H9 (cell line): ENCODE measurements around the gene EIF3M. TPM values are rescaled to one million over a fixed set of nuclear protein-coding genes. Genes with fewer than 3 reads are reported as not detected.

Experiments used
- DNase-seq: peaks from one replicate; pipeline ENCODE4 v3.0.0-alpha.2; 2017
- H2AFZ ChIP-seq: one replicate; pipeline ENCODE4 v1.6.1; 2013; ENCODE audit warnings: mild to moderate bottlenecking, low read length, control low read depth, moderate library complexity
- H2AK5ac ChIP-seq: 2 replicates; pipeline ENCODE4 v1.6.1; 2013; ENCODE audit warnings: low read length, control low read depth, mixed read lengths; ENCODE audit not compliant: insufficient read length
- H2BK120ac ChIP-seq: one replicate; pipeline ENCODE4 v1.6.1; 2013; ENCODE audit warnings: low read depth, mild to moderate bottlenecking, low read length, control low read depth, inconsistent platforms; ENCODE audit not compliant: poor library complexity, severe bottlenecking
- H2BK12ac ChIP-seq: 2 replicates; pipeline ENCODE4 v1.6.1; 2013; ENCODE audit warnings: low read length, control low read depth, mixed read lengths, low read depth; ENCODE audit not compliant: insufficient read length
- H2BK15ac ChIP-seq: 2 replicates; pipeline ENCODE4 v1.6.1; 2013; ENCODE audit warnings: low read depth, low read length, control low read depth
- H2BK20ac ChIP-seq: one replicate; pipeline ENCODE4 v1.6.1; 2013; ENCODE audit warnings: low read depth, mild to moderate bottlenecking, low read length, control low read depth, inconsistent platforms; ENCODE audit not compliant: poor library complexity, severe bottlenecking
- H2BK5ac ChIP-seq: 2 replicates; pipeline ENCODE4 v1.6.1; 2013; ENCODE audit warnings: low read length, control low read depth, mixed read lengths; ENCODE audit not compliant: insufficient read length
- H3K14ac ChIP-seq: 2 replicates; pipeline ENCODE4 v1.6.1; 2013; ENCODE audit warnings: low read length, control low read depth; ENCODE audit not compliant: insufficient read depth
- H3K18ac ChIP-seq: 2 replicates; pipeline ENCODE4 v1.6.1; 2013; ENCODE audit warnings: low read depth, mild to moderate bottlenecking, mixed read lengths, low read length, control low read depth; ENCODE audit not compliant: insufficient read length
- H3K23ac ChIP-seq: 2 replicates; pipeline ENCODE4 v1.6.1; 2013; ENCODE audit warnings: low read length, control low read depth, mixed read lengths, low read depth; ENCODE audit not compliant: insufficient read length
- H3K23me2 ChIP-seq: 2 replicates; pipeline ENCODE4 v1.6.1; 2013; ENCODE audit warnings: low read depth, mild to moderate bottlenecking, mixed read lengths, low read length, control low read depth; ENCODE audit not compliant: insufficient read length, poor library complexity, severe bottlenecking
- H3K27ac ChIP-seq: 2 replicates; pipeline ENCODE4 v1.5.1; 2013; ENCODE audit warnings: low read length, control low read depth, mixed read lengths, low read depth; ENCODE audit not compliant: insufficient read length
- H3K27me3 ChIP-seq: 2 replicates; pipeline ENCODE4 v1.6.1; 2013; ENCODE audit warnings: low read length, control low read depth, inconsistent platforms; ENCODE audit not compliant: insufficient read depth
- H3K4ac ChIP-seq: 2 replicates; pipeline ENCODE4 v1.6.1; 2013; ENCODE audit warnings: low read depth, mild to moderate bottlenecking, control low read depth, inconsistent platforms, low read length, moderate library complexity
- H3K4me1 ChIP-seq: 2 replicates; pipeline ENCODE4 v1.6.1; 2013; ENCODE audit warnings: low read length, control low read depth, inconsistent platforms; ENCODE audit not compliant: insufficient read depth
- H3K4me2 ChIP-seq: 2 replicates; pipeline ENCODE4 v1.6.1; 2013; ENCODE audit warnings: low read length, control low read depth, mixed read lengths; ENCODE audit not compliant: insufficient read length, insufficient read depth
- H3K56ac ChIP-seq: 2 replicates; pipeline ENCODE4 v1.6.1; 2013; ENCODE audit warnings: low read depth, mild to moderate bottlenecking, mixed read lengths, low read length, control low read depth; ENCODE audit not compliant: insufficient read length
- H3K79me1 ChIP-seq: 2 replicates; pipeline ENCODE4 v1.6.1; 2013; ENCODE audit warnings: low read depth, mild to moderate bottlenecking, moderate library complexity, low read length, control low read depth, inconsistent platforms; ENCODE audit not compliant: insufficient read depth, poor library complexity, severe bottlenecking
- H3K79me2 ChIP-seq: 2 replicates; pipeline ENCODE4 v1.6.1; 2013; ENCODE audit warnings: low read length, control low read depth, inconsistent platforms; ENCODE audit not compliant: insufficient read depth
- H3K9ac ChIP-seq: 2 replicates; pipeline ENCODE4 v1.6.1; 2013; ENCODE audit warnings: low read length, control low read depth, mixed read lengths; ENCODE audit not compliant: insufficient read length; ENCODE audit errors: extremely low read depth
- H3K9me3 ChIP-seq: one replicate; pipeline ENCODE4 v1.6.1; 2013; ENCODE audit warnings: low read depth, low read length, inconsistent platforms; ENCODE audit not compliant: control insufficient read depth
- H3T11ph ChIP-seq: one replicate; pipeline ENCODE4 v1.6.1; 2013; ENCODE audit warnings: mild to moderate bottlenecking, low read length, control low read depth, inconsistent platforms
- H4K20me1 ChIP-seq: one replicate; pipeline ENCODE4 v1.6.1; 2013; ENCODE audit not compliant: control insufficient read depth, insufficient read length, insufficient read depth
- H4K5ac ChIP-seq: 2 replicates; pipeline ENCODE4 v1.6.1; 2013; ENCODE audit warnings: low read depth, mild to moderate bottlenecking, mixed read lengths, low read length, control low read depth; ENCODE audit not compliant: insufficient read length
- H4K8ac ChIP-seq: replicated peaks from 2 replicates; pipeline ENCODE4 v1.6.1; 2013; ENCODE audit warnings: low read length, control low read depth, mixed read lengths, low read depth; ENCODE audit not compliant: insufficient read length
- H4K91ac ChIP-seq: 2 replicates; pipeline ENCODE4 v1.6.1; 2013; ENCODE audit warnings: low read depth, mild to moderate bottlenecking, moderate library complexity, mixed read lengths, low read length, control low read depth; ENCODE audit not compliant: insufficient read length
- H3K27ac Mint-ChIP-seq, 3 experiments: 2 replicates in 2 of 3; 3 replicates in 1 of 3; pipeline ENCODE4 v1.8.0; 2020 to 2021; ENCODE audit warnings: mixed read lengths in 3 of 3, mild to moderate bottlenecking in 1 of 3, moderate library complexity in 1 of 3
- H3K27me3 Mint-ChIP-seq: 2 replicates; pipeline ENCODE4 v1.8.0; 2021; ENCODE audit warnings: low read depth, mild to moderate bottlenecking, moderate library complexity, mixed read lengths
- H3K36me3 Mint-ChIP-seq, 3 experiments: 2 replicates in 2 of 3; 3 replicates in 1 of 3; pipeline ENCODE4 v1.8.0; 2020 to 2021; ENCODE audit warnings: low read depth in 3 of 3, mixed read lengths in 3 of 3; ENCODE audit not compliant: insufficient read depth in 1 of 3
- H3K4me1 Mint-ChIP-seq, 2 experiments: 2 replicates each; pipeline ENCODE4 v1.8.0; 2020; ENCODE audit warnings: mixed read lengths in 2 of 2
- H3K4me3 Mint-ChIP-seq, 2 experiments: 2 replicates in 1 of 2; 3 replicates in 1 of 2; pipeline ENCODE4 v1.8.0; 2020 to 2021; ENCODE audit warnings: mild to moderate bottlenecking in 2 of 2, mixed read lengths in 2 of 2, moderate library complexity in 1 of 2
- H3K9me3 Mint-ChIP-seq, 2 experiments: 2 replicates in 1 of 2; 3 replicates in 1 of 2; pipeline ENCODE4 v1.8.0; 2020; ENCODE audit warnings: mild to moderate bottlenecking in 2 of 2, mixed read lengths in 2 of 2, moderate library complexity in 1 of 2
- CTCF ChIP-seq: fragments of 200-600 bp; sonication (generic); conservative IDR thresholded peaks from 3 replicates; pipeline ENCODE4 v1.8.0; 2021; ENCODE audit warnings: antibody characterized with exemption, mild to moderate bottlenecking
- WGBS: extraction: QIAGEN DNeasy Blood & Tissue Kit; methylation state at CpG from one replicate; pipeline ENCODE4 v1.1.7; 2013; ENCODE audit warnings: missing lambda C conversion rate, low lambda C conversion rate, mixed read lengths; ENCODE audit not compliant: insufficient read length; ENCODE audit errors: extremely low coverage; 5-methylcytosine and 5-hydroxymethylcytosine counted together
- total RNA-seq: library from RNA; stranded (reverse); gene quantifications from 2 replicates; pipeline ENCODE4 v1.2.1, GENCODE V29; 2021

Gene EIF3M
- total RNA-seq, 1 experiment from 2014 or later: 365 TPM

GRCh38 chr11:32597921-32598320 lies 14.3 kb downstream of the EIF3M start:
- no peak for TF ChIP-seq CTCF
- no peak overlapping the region for H3K27ac ChIP-seq

More at GRCh38 chr11:32597921-32598320, 14.3 kb downstream of the EIF3M start:
- DNase-seq: no peak
- no peaks in the 10 kb centered on the region for H3K9me3 Mint-ChIP-seq
- Histone ChIP-seq H4K8ac (no peak overlapping the region), H2BK20ac (no peak overlapping the region), H3K27me3 (no peaks in the 10 kb centered on the region), H4K20me1 (no peaks in the 10 kb centered on the region), H3K79me1 (no peaks in the 10 kb centered on the region), H3T11ph (no peak overlapping the region), H2BK120ac (no peak overlapping the region), H3K18ac (no peak overlapping the region), H3K9ac (no peak overlapping the region), H4K5ac (no peak overlapping the region), H2BK12ac (no peak overlapping the region), H4K91ac (no peak overlapping the region), H3K23me2 (no peaks in the 10 kb centered on the region), H3K9me3 (no peaks in the 10 kb centered on the region), H3K56ac (no peak overlapping the region), H3K4me2 (no peak overlapping the region), H3K4me1 (no peaks in the 10 kb centered on the region), H2AK5ac (no peak overlapping the region), H3K23ac (no peak overlapping the region), H2AFZ (no peak overlapping the region), H3K4ac (no peak overlapping the region), H2BK15ac (no peak overlapping the region), H2BK5ac (no peak overlapping the region), H3K79me2 (no peaks in the 10 kb centered on the region), H3K14ac (no peak overlapping the region)
- H3K4me3 Mint-ChIP-seq: no peak overlapping the region
- no CpG with 5 or more reads among the region's 1 CpG for WGBS
- peaks cover 7 to 12% of the 10 kb centered on the region in 2 experiments for H3K4me1 Mint-ChIP-seq
- H3K27me3 Mint-ChIP-seq: no peaks in the 10 kb centered on the region
- peak overlapping the region in 1 of 3 experiments; percentile 3; a peak in 2 of 7 replicates for H3K27ac Mint-ChIP-seq
- H3K36me3 Mint-ChIP-seq: peaks cover 43 to 79% (median 70%) of the 10 kb centered on the region in 3 experiments
